OCI-LY3 (cell line): ENCODE data around the gene KRT27.

Source experiments
- EZH2phosphoT487 ChIP-seq: fragments of 200-600 bp; shearing (Covaris generic); IDR thresholded peaks from 2 replicates; pipeline ENCODE4 v1.6.1; 2018; ENCODE audit warnings: antibody characterized with exemption, mixed run types, low read depth
- TF ChIP-seq, protein P1 (sequence below): fragments of 200-600, 300-600 bp; sonication (generic); IDR thresholded peaks from 2 replicates; pipeline ENCODE4 v1.5.1; 2014; ENCODE audit warnings: antibody characterized with exemption, low read length, low read depth

DNA sequence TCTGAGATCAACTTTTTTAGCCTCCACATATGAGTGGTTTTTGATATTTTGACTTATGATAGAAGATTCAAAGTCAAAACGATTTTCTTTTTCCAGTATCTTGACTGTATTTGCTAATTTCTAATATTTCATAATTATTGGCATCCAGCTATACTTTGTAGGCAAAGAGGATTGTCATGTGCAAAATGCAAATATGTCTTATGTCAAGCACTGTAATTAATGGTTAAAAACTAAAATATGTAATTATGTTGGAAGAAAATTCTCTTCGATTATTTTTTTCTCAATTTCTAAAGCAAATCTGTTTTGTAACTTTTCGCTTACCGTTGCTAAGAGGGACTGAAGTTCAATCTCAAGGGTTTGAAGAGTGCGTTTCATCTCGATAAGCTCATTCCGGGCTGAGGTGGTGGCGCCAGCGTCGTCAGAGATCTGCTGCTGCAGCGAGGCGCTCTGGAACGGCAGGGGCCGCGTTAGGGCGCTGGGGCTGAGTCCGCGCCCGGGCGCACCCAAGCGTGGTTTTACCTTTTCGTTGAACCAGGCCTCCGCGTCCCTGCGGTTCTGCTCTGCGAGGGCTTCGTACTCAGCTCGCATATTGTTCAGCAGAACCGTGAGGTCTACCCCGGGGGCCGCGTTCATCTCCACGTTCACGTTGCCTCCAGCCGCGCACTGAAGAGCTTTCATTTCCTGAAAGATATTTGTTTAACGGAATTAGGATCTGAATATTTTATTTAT, 3.0 kb downstream of the KRT27 start:
- TF ChIP-seq, protein P1, sequence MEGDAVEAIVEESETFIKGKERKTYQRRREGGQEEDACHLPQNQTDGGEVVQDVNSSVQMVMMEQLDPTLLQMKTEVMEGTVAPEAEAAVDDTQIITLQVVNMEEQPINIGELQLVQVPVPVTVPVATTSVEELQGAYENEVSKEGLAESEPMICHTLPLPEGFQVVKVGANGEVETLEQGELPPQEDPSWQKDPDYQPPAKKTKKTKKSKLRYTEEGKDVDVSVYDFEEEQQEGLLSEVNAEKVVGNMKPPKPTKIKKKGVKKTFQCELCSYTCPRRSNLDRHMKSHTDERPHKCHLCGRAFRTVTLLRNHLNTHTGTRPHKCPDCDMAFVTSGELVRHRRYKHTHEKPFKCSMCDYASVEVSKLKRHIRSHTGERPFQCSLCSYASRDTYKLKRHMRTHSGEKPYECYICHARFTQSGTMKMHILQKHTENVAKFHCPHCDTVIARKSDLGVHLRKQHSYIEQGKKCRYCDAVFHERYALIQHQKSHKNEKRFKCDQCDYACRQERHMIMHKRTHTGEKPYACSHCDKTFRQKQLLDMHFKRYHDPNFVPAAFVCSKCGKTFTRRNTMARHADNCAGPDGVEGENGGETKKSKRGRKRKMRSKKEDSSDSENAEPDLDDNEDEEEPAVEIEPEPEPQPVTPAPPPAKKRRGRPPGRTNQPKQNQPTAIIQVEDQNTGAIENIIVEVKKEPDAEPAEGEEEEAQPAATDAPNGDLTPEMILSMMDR = no peak
- TF ChIP-seq EZH2phosphoT487 = no peak
